D721Med (cell line): Measurements from ENCODE around the gene ZFHX3.

Source experiments
- DNase-seq: peaks from one replicate; pipeline ENCODE4 v3.0.0; 2011; ENCODE audit warnings: low spot score; ENCODE audit not compliant: insufficient read length
- FAIRE-seq: peaks from 2 replicates; lab custom pipeline; 2011; peaks lifted over from hg19 to GRCh38; lab: Jason Lieb, UNC
- CTCF ChIP-seq: IDR thresholded peaks from 2 replicates; pipeline ENCODE4 v1.5.1; 2012; ENCODE audit warnings: mild to moderate bottlenecking, control low read depth; ENCODE audit not compliant: insufficient read depth; ENCODE audit errors: missing control alignments

The ZFHX3 gene

GRCh38 chr16:72983241-72983640 is 64.7 kb downstream of the ZFHX3 start:
- DNase-seq (no peak), FAIRE-seq (no peak)
- no peak for TF ChIP-seq CTCF

GRCh38 chr16:72979974-72980373 is 68.0 kb downstream of the ZFHX3 start:
- DNase-seq = no peak
- no peak for FAIRE-seq
- TF ChIP-seq CTCF = no peak

- FAIRE-seq = no peak
- no peak for DNase-seq
- no peak for TF ChIP-seq CTCF
Measured at GRCh38 chr16:72978212-72978611, 69.7 kb downstream of the ZFHX3 start.

- no peak for TF ChIP-seq CTCF
- FAIRE-seq = no peak
- no peak for DNase-seq
Measured at GRCh38 chr16:72977127-72977526, 70.8 kb downstream of the ZFHX3 start.

- FAIRE-seq (no peak), DNase-seq (no peak)
- no peak for TF ChIP-seq CTCF
Measured at GRCh38 chr16:72976438-72977064, 71.4 kb downstream of the ZFHX3 start.

GRCh38 chr16:72975809-72976437 is 72.0 kb downstream of the ZFHX3 start:
- DNase-seq (no peak), FAIRE-seq (no peak)
- no peak for TF ChIP-seq CTCF

GRCh38 chr16:72974142-72974769 is 73.7 kb downstream of the ZFHX3 start:
- FAIRE-seq (no peak), DNase-seq (no peak)
- TF ChIP-seq CTCF = no peak
